IMR-90 (cell line): ENCODE data around the gene TRIM74.
"Not testable (repeated sequence)": the region's sequence is repeated elsewhere in the genome, so short reads cannot be mapped to it uniquely, and the experiment has no call there.

Source experiments
- CEBPB ChIP-seq: IDR thresholded peaks from 2 replicates; pipeline ENCODE4 v1.6.1; 2012; ENCODE audit warnings: low read depth, low read length, improper control_type of control experiment
- CTCF ChIP-seq: conservative IDR thresholded peaks from 2 replicates; pipeline ENCODE4 v1.5.1; 2012; ENCODE audit warnings: mild to moderate bottlenecking, low read depth, low read length, improper control_type of control experiment
- ELK1 ChIP-seq: fragments of 150-350 bp; IDR thresholded peaks from 2 replicates; pipeline ENCODE4 v1.6.1; 2016; ENCODE audit warnings: low read depth, mild to moderate bottlenecking, low read length, moderate library complexity, borderline replicate concordance
- POLR2A ChIP-seq: IDR thresholded peaks from 2 replicates; pipeline ENCODE4 v1.6.1; 2012; ENCODE audit warnings: mild to moderate bottlenecking, low read depth, low read length
- RCOR1 ChIP-seq: IDR thresholded peaks from 2 replicates; pipeline ENCODE4 v1.6.1; 2012; ENCODE audit warnings: mild to moderate bottlenecking, low read length, improper control_type of control experiment; ENCODE audit not compliant: insufficient replicate concordance
- RFX5 ChIP-seq: IDR thresholded peaks from 2 replicates; pipeline ENCODE4 v1.8.0; 2012; ENCODE audit warnings: low read depth, mild to moderate bottlenecking, low read length, moderate library complexity
- USF2 ChIP-seq: fragments of 150-350 bp; IDR thresholded peaks from 2 replicates; pipeline ENCODE4 v1.6.1; 2017; ENCODE audit warnings: mild to moderate bottlenecking, antibody characterized with exemption, low read length, low read depth

GRCh38 chr7:72965186-72965975 is 3.9 kb downstream of the TRIM74 start:
- not testable (repeated sequence) for TF ChIP-seq CTCF, POLR2A, ELK1, CEBPB, RCOR1, USF2, RFX5
